H1 (cell line): ENCODE results near the gene DAW1.

Experiments used
- ASH2L ChIP-seq: fragments of 200-600, 300-600 bp; sonication (generic); IDR thresholded peaks from one replicate; pipeline ENCODE4 v1.7.1; 2017; ENCODE audit warnings: low read length
- CEBPB ChIP-seq: IDR thresholded peaks from 2 replicates; pipeline ENCODE4 v1.6.1; 2012; ENCODE audit warnings: low read depth, low read length
- JUN ChIP-seq: IDR thresholded peaks from 2 replicates; pipeline ENCODE4 v1.6.1; 2011; ENCODE audit warnings: low read depth, mild to moderate bottlenecking, improper control_type of control experiment, low read length
- JUND ChIP-seq: IDR thresholded peaks from 2 replicates; pipeline ENCODE4 v1.6.1; 2011; ENCODE audit warnings: mild to moderate bottlenecking, improper control_type of control experiment, low read length
- NRF1 ChIP-seq: IDR thresholded peaks from 2 replicates; pipeline ENCODE4 v1.6.1; 2011; ENCODE audit warnings: mild to moderate bottlenecking, low read depth, low read length, improper control_type of control experiment
- POLR2A ChIP-seq, 2 experiments: IDR thresholded peaks; 1 replicate in 1 of 2; 2 replicates in 1 of 2; pipeline ENCODE4 v1.6.1; 2011; ENCODE audit warnings: low read depth in 2 of 2, low read length in 2 of 2, mild to moderate bottlenecking in 2 of 2; ENCODE audit errors: control extremely low read depth in 1 of 2
- TEAD4 ChIP-seq: IDR thresholded peaks from 2 replicates; pipeline ENCODE4 v1.6.1; 2012; ENCODE audit warnings: low read depth, low read length, inconsistent platforms, mixed read lengths
- TF ChIP-seq, protein P1 (sequence below), 3 experiments: IDR thresholded peaks; 1 replicate in 2 of 3; 2 replicates in 1 of 3; pipeline versions ENCODE4 v1.5.1 to v1.6.1; 2011; ENCODE audit warnings: low read length in 3 of 3, mild to moderate bottlenecking in 3 of 3, inconsistent platforms in 2 of 3, low read depth in 1 of 3, moderate library complexity in 1 of 3; ENCODE audit not compliant: insufficient read depth in 1 of 3; ENCODE audit errors: control extremely low read depth in 1 of 3

DNA sequence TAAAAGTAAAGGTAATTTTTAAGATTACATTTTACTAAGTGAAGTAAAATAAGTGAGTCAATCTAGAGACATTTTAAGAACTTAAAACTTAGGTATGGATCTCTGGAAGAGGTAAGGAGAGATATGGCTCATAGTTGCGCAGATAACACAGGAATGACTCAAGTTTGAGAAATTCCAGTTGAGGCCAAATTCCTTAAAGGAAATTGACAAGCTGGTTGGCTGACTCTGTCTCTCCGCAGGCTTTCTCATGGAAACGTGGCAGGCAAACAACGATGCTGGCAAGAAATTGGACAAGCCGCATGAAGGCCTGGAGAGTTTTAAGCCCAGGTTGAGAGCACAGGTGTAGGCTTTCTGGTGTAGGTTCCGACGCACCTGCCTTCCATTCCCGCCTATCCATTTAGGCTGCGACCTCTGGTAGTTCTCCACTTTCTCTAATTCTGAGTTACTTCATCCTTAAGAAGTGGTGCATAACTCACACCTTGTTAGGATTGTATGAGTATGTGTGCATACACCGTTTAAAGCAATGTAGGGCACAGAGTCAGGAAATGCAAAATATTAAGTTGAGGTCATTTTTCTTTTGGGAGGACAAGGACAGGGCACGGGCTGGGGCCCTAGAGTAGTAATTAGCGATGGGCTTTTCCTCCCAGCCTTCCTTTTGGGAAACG is 589 bp upstream of the DAW1 start:
- TF ChIP-seq JUN, result no peak
- no peak for TF ChIP-seq ASH2L
- TF ChIP-seq, protein P1, sequence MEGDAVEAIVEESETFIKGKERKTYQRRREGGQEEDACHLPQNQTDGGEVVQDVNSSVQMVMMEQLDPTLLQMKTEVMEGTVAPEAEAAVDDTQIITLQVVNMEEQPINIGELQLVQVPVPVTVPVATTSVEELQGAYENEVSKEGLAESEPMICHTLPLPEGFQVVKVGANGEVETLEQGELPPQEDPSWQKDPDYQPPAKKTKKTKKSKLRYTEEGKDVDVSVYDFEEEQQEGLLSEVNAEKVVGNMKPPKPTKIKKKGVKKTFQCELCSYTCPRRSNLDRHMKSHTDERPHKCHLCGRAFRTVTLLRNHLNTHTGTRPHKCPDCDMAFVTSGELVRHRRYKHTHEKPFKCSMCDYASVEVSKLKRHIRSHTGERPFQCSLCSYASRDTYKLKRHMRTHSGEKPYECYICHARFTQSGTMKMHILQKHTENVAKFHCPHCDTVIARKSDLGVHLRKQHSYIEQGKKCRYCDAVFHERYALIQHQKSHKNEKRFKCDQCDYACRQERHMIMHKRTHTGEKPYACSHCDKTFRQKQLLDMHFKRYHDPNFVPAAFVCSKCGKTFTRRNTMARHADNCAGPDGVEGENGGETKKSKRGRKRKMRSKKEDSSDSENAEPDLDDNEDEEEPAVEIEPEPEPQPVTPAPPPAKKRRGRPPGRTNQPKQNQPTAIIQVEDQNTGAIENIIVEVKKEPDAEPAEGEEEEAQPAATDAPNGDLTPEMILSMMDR (IDR thresholded peaks at IDR 0.05; ENCODE audit: control extremely low read depth in 1 of 3, insufficient read depth in 1 of 3, low read depth in 1 of 3, low read length in 3 of 3), result no peak
- no peak for TF ChIP-seq POLR2A (IDR thresholded peaks at IDR 0.05; ENCODE audit: control extremely low read depth in 1 of 2, low read depth in 2 of 2, low read length in 2 of 2)
- TF ChIP-seq JUND, result no peak
- TF ChIP-seq TEAD4, result no peak
- no peak for TF ChIP-seq NRF1
- no peak for TF ChIP-seq CEBPB
